Stimulated activated CD4-positive, alpha-beta T cell treated with anti-CD3 and anti-CD28 coated beads, TNF-alpha, amount 100 ng/mL, for 4 hours (primary cell): ENCODE measurements around the gene CORO7.

Experiments
- DNase-seq, 3 experiments: peaks; one replicate each; pipeline ENCODE4 v3.0.0-alpha.2; 2020; ENCODE audit warnings: low read depth in 3 of 3

Gene CORO7

GRCh38 chr16:4372001-4372577 lies 44.3 kb downstream of the CORO7 start:
- DNase-seq: no peak

DNA sequence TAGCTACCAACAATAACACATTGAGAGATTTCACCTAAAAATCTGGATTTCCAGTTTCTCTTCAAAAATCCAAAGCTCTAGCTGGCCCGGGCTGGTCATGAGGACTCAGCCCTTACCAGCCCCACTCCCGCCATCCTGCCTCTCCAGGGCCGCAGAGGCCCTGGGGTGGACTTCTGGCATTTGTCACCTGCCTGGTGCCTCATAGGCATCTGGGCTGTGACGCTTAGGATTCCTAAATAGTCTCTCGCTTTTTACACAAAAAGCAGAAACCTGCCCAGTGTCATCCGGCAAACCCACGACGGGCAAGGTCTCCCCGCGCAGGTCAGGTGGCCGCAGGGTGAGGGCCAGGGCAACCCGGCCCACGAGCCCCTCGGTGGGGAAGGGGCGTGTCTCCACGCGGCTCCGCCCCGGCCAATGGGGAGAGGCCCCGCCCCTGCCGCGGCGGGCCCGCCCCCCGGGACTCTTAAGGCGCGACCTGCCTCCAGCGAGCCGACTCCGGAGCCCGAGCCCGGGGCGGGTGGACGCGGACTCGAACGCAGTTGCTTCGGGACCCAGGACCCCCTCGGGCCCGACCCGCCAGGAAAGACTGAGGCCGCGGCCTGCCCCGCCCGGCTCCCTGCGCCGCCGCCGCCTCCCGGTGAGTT lies 44.9 kb downstream of the CORO7 start, which contains the start of gene VASN:
TSS of gene VASN (plus strand) at position 492 of the 644 bp plus-strand sequence. CDS start 9,030 bp downstream, outside the sequence.
- peak; percentile 53 to 61 (median 58) for DNase-seq

DNA sequence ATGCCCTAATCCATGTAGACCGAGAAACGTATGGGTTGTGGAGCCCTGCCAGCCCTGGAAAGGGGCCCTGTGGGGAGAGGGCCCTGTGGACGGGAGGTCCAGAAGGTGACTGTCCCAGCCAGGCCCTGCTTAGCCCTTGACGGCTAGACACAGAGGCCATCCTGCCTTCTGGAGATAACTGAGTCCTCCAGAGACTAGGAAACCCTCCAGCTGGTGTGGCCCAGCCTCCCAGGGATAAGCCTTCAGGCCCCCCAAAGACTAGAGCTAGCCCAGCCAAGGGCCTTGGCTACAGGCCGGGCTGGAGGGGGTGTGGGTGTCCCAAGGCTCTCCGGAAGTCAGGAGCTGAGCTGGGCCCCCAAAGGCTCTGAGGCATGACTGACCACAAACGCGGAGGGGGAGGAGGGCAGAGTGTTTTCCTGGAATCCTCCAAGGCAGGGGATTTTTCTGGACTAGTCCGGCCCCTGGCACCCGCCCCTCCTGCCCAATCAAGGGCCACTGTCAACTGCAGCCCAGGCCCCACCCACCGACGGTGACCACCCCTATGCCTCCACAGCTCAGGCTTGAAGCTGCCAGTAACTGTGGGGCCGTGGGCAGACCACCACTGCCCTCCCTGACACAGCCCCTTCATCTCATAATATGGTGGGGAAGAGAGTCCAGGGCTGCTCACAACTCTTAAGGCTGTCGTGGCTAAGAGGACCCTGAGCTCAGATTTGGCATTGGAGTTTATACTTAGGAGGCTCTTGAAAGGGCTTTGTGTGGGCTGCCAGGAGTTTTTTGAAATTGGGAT lies 45.6 kb downstream of the CORO7 start:
- DNase-seq: no peak

DNA sequence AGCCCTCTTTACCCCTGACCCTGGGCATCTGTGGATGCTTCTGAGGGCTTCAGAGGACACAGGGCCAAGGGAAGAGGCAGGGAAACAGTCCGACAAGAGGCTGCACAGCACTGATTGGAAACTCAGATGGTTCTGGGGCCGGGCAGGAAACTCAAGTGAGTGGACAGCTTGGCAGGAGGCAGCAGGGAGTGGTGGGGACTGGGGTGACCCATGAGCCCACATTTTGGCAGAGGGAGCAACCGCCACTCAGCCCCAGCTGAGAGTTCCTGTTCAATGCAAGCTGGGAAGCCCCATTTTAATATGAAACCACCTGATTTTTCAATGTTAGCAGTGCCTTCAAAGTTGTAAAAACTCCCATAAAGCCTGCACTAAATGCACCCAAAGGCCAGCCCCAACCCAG lies 46.2 kb downstream of the CORO7 start:
- DNase-seq: no peak

DNA sequence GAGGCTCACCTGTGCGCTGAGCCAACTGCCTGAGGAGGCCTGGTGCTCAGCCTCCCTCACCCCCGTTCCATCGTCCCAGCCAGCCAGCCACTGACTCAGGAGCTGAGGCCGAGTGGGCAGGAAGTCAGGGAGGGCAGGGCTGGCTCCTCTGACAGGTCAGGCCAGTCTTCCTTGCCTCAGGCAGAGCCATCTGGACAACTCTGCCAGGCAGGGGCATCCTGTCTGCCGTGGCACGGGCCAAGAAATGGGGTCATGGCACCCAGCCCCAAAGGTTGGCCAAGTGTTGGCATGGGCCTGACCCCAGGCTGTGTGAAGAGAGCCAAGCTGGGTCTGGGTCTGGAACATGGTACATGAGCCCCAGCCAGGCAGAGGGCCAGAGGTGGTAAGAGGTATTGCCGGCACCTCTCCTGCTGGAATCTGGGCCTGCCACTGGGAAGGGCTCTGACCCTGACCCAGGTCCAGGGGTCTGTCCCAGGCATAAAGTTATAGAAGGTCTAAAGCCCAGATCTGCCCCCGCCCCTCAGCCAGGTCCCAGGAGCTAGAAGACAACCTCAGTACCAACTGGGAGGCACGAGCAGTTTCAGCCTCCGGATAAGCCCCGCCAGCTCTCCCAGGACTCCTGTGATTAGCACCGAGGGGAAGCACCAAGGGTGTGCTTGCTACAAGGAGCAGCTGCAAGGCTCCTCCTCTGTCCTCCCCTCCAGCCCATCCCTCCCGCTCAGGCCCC lies 47.2 kb downstream of the CORO7 start:
- no peak for DNase-seq

- DNase-seq: no peak
Observed at GRCh38 chr16:4367393-4367856, 49.0 kb downstream of the CORO7 start.

GRCh38 chr16:4366016-4366415 lies 50.4 kb downstream of the CORO7 start:
- DNase-seq: no peak

GRCh38 chr16:4365615-4366014 lies 50.8 kb downstream of the CORO7 start:
- DNase-seq: no peak

DNA sequence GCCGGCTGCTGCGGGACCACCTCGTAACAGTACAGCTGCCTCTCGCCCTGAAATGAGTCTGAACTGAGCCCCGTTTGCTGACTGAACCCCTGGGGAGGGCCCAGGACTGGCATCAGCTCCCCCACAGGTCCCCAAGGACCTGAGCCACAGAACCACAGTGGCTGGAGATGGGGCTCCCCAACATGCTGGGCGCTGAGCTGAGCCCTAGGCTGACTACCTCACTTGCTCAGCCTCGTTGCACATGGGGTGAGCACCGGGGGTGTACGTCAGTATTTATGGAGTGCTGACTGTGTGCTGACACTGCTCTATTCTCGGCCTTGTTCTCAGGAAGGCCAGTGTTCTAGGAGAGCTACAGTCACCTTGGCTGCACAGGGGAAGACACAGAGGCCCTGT lies 51.4 kb downstream of the CORO7 start:
- DNase-seq: no peak

- no peak for DNase-seq
Observed at GRCh38 chr16:4364196-4365013, 52.0 kb downstream of the CORO7 start.

DNA sequence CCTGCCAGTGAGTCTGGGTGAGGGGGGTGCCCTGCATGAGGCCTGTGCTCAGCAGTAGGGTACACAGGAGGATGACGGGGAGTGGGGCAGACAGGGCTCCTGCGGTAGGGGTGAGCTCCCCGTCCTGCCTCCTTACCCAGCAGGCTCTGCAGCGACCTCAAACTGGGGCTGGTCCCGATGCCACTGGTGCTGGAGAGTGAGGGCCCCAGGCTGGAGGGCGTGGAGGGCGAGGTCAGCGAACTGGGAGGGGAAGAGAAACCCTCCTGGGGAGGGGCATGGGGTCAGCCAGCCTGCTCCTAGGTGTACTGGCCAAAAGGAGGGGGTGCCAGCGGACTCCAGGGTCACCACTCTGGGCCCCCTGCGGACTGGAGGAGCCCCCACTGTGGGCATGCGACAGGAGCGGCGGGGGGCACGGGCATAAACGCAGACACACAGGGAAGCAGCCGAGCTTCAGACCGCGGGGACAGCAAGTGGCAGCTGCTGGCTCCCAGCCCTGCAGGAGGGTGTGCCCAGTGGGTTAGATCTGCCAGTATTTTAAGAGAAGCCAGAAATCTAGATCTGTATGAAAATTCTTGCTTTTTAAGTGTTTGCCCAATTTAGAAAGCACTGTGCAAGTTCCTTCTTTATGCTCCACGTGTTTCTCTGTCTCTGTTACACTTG lies 53.8 kb downstream of the CORO7 start:
- DNase-seq: no peak

GRCh38 chr16:4361944-4362311 lies 54.5 kb downstream of the CORO7 start:
- no peak for DNase-seq

DNA sequence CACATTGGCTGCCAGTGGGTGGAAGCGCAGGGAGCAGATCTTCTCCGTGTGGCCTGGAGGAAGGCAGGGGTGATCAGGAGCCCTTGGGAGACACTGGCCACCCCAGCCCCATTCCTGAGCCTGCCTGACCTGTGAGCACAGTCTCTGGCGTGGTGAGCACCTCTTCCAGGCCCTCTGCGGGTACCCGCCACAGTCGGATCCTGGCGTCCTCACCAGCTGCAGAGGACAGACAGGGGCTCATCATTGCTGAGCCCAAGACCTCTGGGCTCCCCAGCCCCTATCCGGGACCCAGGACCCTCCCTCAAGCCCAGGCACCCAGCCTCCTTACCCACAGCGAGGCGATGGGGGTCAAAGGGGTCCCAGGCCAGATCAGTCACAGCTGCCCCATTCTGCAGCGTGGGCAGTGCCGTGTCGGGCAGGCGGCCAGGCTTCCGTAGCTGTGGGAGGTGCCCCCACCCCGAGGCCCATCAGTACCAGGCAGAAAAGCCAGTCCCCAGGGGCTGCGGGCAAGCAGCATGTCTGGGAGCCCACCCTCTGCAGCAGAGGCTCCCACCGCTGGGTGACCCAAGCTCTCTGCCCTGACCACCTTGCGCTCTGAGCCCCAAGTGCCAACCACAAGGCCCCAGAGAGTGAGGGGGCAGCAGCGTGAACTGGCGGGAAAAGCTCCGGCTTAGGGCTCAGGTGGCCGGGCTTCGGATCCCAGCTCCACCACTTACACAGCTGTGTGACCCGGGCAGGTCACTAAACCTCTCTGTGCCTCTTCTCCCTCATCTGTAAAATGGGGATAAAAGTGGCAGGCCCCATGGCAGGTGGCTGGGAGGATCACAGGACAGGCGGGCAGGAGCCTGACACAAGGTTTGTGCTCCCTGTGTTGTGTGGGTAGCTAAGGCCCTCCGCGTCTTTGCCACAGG lies 55.1 kb downstream of the CORO7 start:
- DNase-seq: no peak

DNA sequence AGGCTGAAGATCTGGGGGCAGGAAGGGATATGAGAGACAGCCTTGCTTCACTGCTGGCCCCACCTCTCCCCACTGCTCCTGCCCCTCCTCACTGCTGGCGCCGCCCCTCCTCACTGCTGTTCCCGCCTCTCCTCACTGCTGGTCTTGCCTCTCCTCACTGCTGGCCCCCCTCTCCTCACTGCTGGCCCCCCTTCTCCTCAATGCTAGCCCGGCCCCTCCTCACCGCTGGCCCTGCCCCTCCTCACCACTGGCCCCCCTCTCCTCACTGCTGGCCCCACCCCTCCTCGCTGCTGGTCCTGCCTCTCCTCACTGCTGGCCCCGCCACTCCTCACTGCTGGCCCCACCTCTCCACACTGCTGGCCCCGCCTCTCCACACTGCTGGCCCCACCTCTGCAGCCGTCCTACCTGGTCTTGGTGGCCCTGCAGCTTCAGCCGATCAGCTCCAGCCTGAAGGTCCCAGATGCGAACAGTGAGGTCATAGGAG lies 55.8 kb downstream of the CORO7 start:
- no peak for DNase-seq

DNA sequence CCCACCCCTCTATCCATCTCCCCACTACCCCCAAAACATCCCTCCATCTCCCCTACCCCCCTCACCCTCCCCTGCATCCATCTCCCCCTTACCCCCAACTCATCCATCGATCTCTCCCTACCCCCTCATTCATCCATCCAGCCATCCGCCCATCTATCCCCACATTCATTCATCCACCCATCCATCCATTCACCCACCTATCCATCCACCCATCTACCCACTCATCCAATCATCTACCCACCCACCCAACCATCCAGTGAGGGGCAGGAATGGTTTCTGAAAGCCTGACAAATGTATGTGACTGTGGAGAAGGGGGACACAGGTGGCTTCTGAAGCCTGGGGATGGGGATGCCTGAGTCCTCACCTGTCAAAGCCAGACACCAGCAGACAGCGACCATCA lies 56.5 kb downstream of the CORO7 start:
- no peak for DNase-seq

DNA sequence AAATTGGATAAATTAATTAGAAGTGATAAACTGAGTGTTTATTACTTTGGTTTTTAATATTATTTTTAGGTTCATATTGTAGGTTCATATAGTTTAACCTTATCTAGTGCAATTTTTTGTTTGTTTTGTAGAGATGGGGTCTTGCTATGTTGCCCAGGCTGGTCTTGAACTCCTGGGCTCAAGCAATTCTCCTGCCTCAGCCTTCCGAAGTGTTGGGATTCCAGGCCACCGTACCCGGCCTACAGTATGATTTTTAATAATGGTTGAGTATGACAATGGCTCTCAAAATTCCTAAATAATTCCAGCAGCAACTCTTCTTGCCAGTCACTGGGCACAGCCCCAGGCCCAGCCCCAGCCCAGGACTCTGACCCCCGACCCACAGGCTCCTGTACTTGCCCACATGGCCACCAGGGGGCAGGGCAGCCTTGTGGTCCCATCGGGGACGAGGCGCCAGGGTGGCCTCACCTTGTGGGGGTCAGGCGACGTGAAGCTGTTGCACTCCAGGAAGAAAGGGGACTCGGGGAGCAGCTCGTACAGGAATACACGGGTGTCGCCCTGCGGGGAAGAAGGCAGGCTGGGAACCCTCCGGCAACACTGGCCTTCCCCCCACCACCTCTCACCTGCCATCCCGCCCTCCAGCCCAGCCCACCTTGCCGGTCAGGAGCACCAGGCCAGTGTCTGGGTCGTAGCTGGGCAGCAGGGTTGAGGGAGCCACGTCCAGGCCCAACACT lies 57.4 kb downstream of the CORO7 start:
- DNase-seq: peak; percentile 46 to 54 (median 50)

DNA sequence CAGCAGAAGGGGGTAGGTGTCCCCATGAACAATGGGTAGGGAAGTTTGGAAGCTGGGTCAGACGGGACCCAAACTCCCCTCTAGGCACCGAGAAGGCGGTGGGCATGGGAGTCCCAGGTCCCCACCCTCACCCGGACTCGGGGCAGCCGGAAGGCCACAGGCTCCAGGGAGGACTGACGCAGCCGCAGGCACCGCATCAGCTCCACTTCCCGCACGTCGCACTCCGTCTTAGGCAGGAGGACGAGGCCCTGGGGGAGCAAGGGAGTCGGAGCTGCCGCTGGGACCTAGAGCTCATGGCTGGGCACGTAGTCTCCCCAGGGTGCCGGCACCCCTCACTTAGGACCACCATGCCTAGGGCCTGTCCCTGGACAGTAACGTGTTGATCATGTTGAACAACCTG lies 58.2 kb downstream of the CORO7 start:
- DNase-seq: no peak

- no peak for DNase-seq
Observed at GRCh38 chr16:4356820-4357219, 59.6 kb downstream of the CORO7 start.
